Measurements from ENCODE around the gene RPS6KA2.

DNA sequence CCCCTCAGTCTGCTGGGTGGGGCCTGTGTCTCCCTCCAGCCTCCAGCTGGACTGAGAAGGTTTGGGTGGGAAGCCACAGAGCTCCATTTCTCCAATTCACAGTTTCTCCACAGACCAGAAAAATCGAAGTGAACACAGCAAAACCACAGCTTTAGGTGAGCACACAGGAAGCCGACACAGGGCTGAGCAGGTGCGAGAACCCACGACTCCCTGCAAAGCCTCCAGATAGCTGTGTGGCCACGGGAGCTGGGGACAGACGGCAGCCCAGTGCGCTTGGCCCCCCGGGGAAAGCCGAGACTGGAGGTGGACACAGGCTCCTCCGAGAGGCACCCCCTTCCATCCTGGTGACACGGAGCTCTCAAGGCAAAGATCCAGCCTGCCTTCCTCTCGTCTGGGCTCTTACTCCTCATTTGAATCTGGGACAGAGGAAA lies 215.3 kb downstream of the RPS6KA2 start:
- TF ChIP-seq CTCF (IDR thresholded peaks at IDR 0.05) (no peak), POLR2A (IDR thresholded peaks at IDR 0.05) (no peak)
